HepG2 (cell line): Measurements from ENCODE around the gene CEP164. TPM values are rescaled to one million over a fixed set of nuclear protein-coding genes. Genes with fewer than 3 reads are reported as not detected.

Source experiments
- ATAC-seq: fragments of 200-7000 bp; cut with Tn5 transposase; 3 replicates; pipeline ENCODE4 v1.9.1; 2020; ENCODE audit warnings: mild to moderate bottlenecking, moderate library complexity
- BruUV-seq: library from RNA; stranded (reverse); fragments of 400-500 nt; replicated peaks from 2 replicates; lab custom pipeline; 2021; lab: Mats Ljungman, UMichigan
- CTCF ChIA-PET: fragments of 300-600 bp; formaldehyde crosslinking; extraction: SDS; loops from one replicate; lab custom pipeline; 2021; ENCODE audit warnings: low total read pairs, inconsistent platforms, low intra/inter-chr PET ratio; lab: Yijun Ruan, JAX
- POLR2A ChIA-PET: fragments of 350-600 bp; sonication (Branson Sonifier 250); formaldehyde crosslinking; loops from one replicate; lab custom pipeline; 2020; ENCODE audit warnings: antibody characterized with exemption, inconsistent platforms; lab: Yijun Ruan, JAX
- DNase-seq: peaks from one replicate; pipeline ENCODE4 v3.0.0-alpha.2; 2015; ENCODE audit warnings: low spot score
- FAIRE-seq: peaks from 3 replicates; lab custom pipeline; 2011; peaks lifted over from hg19 to GRCh38; lab: Jason Lieb, UNC
- H2AFZ ChIP-seq: one replicate; pipeline ENCODE4 v1.6.1; 2011; ENCODE audit warnings: low read length, inconsistent platforms
- H3K27ac ChIP-seq: fragments of 300-600 bp; 3 replicates; pipeline ENCODE4 v1.8.0; 2011; ENCODE audit warnings: mixed run types, mild to moderate bottlenecking, mixed read lengths, low read length, inconsistent platforms; ENCODE audit not compliant: insufficient read depth; ENCODE audit errors: extremely low read length
- H3K27me3 ChIP-seq, 2 experiments: fragments of 200-600 bp in 1 of 2; 2 replicates in 1 of 2; 3 replicates in 1 of 2; pipeline versions ENCODE4 v1.6.0 to v1.8.0; 2011; ENCODE audit warnings: low read length in 2 of 2, mild to moderate bottlenecking in 2 of 2, moderate library complexity in 2 of 2, inconsistent platforms in 1 of 2; ENCODE audit not compliant: insufficient read depth in 2 of 2, control insufficient read depth in 1 of 2
- H3K36me3 ChIP-seq, 2 experiments: fragments of 200-600 bp in 1 of 2; replicated peaks in 1 of 2; 2 replicates in 1 of 2; 3 replicates in 1 of 2; pipeline versions ENCODE4 v1.5.1 to v1.8.0; 2011; ENCODE audit warnings: low read length in 2 of 2, inconsistent platforms in 1 of 2; ENCODE audit not compliant: insufficient read depth in 2 of 2, control insufficient read depth in 1 of 2
- H3K4me1 ChIP-seq: 2 replicates; pipeline ENCODE4 v1.5.1; 2012; ENCODE audit warnings: low read length, inconsistent platforms; ENCODE audit not compliant: insufficient read depth
- H3K4me2 ChIP-seq: 2 replicates; pipeline ENCODE4 v1.6.0; 2011; ENCODE audit warnings: low read depth, low read length, inconsistent platforms
- H3K4me3 ChIP-seq, 3 experiments: fragments of 200-600 bp in 1 of 3; sonication (generic), shearing (Covaris generic) in 1 of 3; replicated peaks in 1 of 3; 2 replicates each; pipeline ENCODE4 v1.5.1; 2011 to 2016; ENCODE audit warnings: low read length in 3 of 3, inconsistent platforms in 2 of 3, low read depth in 2 of 3, mild to moderate bottlenecking in 2 of 3, control low read depth in 1 of 3, mixed read lengths in 1 of 3; ENCODE audit not compliant: insufficient read depth in 1 of 3
- H3K79me2 ChIP-seq: one replicate; pipeline ENCODE4 v1.6.1; 2011; ENCODE audit warnings: low read length, inconsistent platforms; ENCODE audit not compliant: insufficient read depth
- H3K9ac ChIP-seq: 2 replicates; pipeline ENCODE4 v1.6.0; 2011; ENCODE audit warnings: mild to moderate bottlenecking, low read depth, low read length, inconsistent platforms; ENCODE audit not compliant: insufficient read depth
- H3K9me3 ChIP-seq: 2 replicates; pipeline ENCODE4 v1.5.1; 2012; ENCODE audit warnings: mild to moderate bottlenecking, low read length
- H4K20me1 ChIP-seq: 2 replicates; pipeline ENCODE4 v1.6.0; 2011; ENCODE audit warnings: inconsistent platforms, mild to moderate bottlenecking, low read length, moderate library complexity; ENCODE audit not compliant: insufficient read depth
- AHR ChIP-seq: IDR thresholded peaks from 2 replicates; pipeline ENCODE4 v1.6.1; 2018; ENCODE audit warnings: missing genetic modification reagents, missing compliant biosample characterization
- BCL6 ChIP-seq: IDR thresholded peaks from 2 replicates; pipeline ENCODE4 v1.6.1; 2016; ENCODE audit warnings: missing genetic modification reagents, missing compliant biosample characterization
- EED ChIP-seq: sonication (generic); formaldehyde crosslinking; IDR thresholded peaks from 2 replicates; pipeline ENCODE4 v1.5.0; 2020; ENCODE audit warnings: mild to moderate bottlenecking, missing genetic modification reagents
- HIC2 ChIP-seq: sonication (generic); formaldehyde crosslinking; IDR thresholded peaks from 2 replicates; pipeline ENCODE4 v1.9.0; 2022; ENCODE audit warnings: low read depth, missing genetic modification reagents
- JUND ChIP-seq: sonication (generic); formaldehyde crosslinking; IDR thresholded peaks from 2 replicates; pipeline ENCODE4 v1.8.0; 2022; ENCODE audit warnings: mild to moderate bottlenecking, missing genetic modification reagents
- KDM1A ChIP-seq: IDR thresholded peaks from 2 replicates; pipeline ENCODE4 v1.6.1; 2016; ENCODE audit warnings: missing compliant biosample characterization
- MIER3 ChIP-seq: IDR thresholded peaks from 2 replicates; pipeline ENCODE4 v1.6.1; 2016; ENCODE audit warnings: missing compliant biosample characterization, borderline replicate concordance
- MLX ChIP-seq: IDR thresholded peaks from 2 replicates; pipeline ENCODE4 v1.6.1; 2016
- NCOR1 ChIP-seq: fragments of 200-600 bp; sonication (generic); IDR thresholded peaks from 2 replicates; pipeline ENCODE4 v1.7.0; 2017; ENCODE audit warnings: antibody characterized with exemption, low read length, borderline replicate concordance
- ZKSCAN5 ChIP-seq: sonication (generic); formaldehyde crosslinking; IDR thresholded peaks from 2 replicates; pipeline ENCODE4 v1.5.1; 2020; ENCODE audit warnings: mild to moderate bottlenecking, missing genetic modification reagents
- ZMYM4 ChIP-seq: sonication (generic); formaldehyde crosslinking; IDR thresholded peaks from 2 replicates; pipeline ENCODE4 v1.8.1; 2023; ENCODE audit warnings: mild to moderate bottlenecking, missing genetic modification reagents
- ZNF451 ChIP-seq: sonication (generic); formaldehyde crosslinking; IDR thresholded peaks from 2 replicates; pipeline ENCODE4 v1.5.0; 2020; ENCODE audit warnings: mild to moderate bottlenecking, missing genetic modification reagents
- ZNF607 ChIP-seq: sonication (generic); formaldehyde crosslinking; IDR thresholded peaks from 2 replicates; pipeline ENCODE4 v1.5.1; 2020; ENCODE audit warnings: missing genetic modification reagents, mild to moderate bottlenecking, borderline replicate concordance
- WGBS: methylation state at CpG from one replicate; pipeline ENCODE4 v1.1.6; 2017; ENCODE audit warnings: low lambda C conversion rate; 5-methylcytosine and 5-hydroxymethylcytosine counted together
- in situ Hi-C: cut with HindIII; loops from 2 replicates; pipeline ENCODE4 v1.10.0; 2017; ENCODE audit warnings: low pct_unique_long_range_greater_than_20kb; ENCODE audit not compliant: extremely low pct_ligation_motif_present
- intact Hi-C: fragments of 100-400 bp; cut with micrococcal nuclease; formaldehyde crosslinking; loops from one replicate; pipeline ENCODE4 v1.10.0; 2022; ENCODE audit not compliant: unreplicated experiment
- polyA plus RNA-seq, 8 experiments: library from polyadenylated mRNA; depleted of rRNA in 3 of 8; stranded (reverse) in 7 of 8; unstranded in 1 of 8; fragments of >200 nt; fragmentation: Illumina TruSeq in 4 of 8; extraction: Trizol in 4 of 8; gene quantifications; 2 replicates each; pipeline versions ENCODE4 v1.2.1 to v1.2.3, GENCODE V29; 2011 to 2016; ENCODE audit warnings: low read depth in 4 of 8, missing spikeins in 1 of 8, mixed read lengths in 1 of 8; ENCODE audit not compliant: insufficient read depth in 1 of 8
- total RNA-seq, 5 experiments: library from RNA; depleted of rRNA; stranded (reverse); fragments of >200 nt; fragmentation: Illumina TruSeq; extraction: Trizol; gene quantifications; 2 replicates each; pipeline ENCODE4 v1.2.3, GENCODE V29; 2016; ENCODE audit warnings: low read depth in 1 of 5

CEP164 gene
- total and polyA plus RNA-seq, 2 of the 13 experiments (the other 11 are each of a cell fraction or from before 2014, with no cell fraction given), result 11.4 to 15.2 TPM

GRCh38 chr11:117408356-117408755 lies 80.7 kb downstream of the CEP164 start:
- no peaks in the 10 kb centered on the region for H3K79me2 ChIP-seq
- in situ Hi-C loops, result no loop called here
- no peak overlapping the region for H3K4me3 ChIP-seq
- FAIRE-seq (no peak), DNase-seq (no peak), ATAC-seq (no peak)
- BruUV-seq, result no TSS peak
- H2AFZ ChIP-seq, result no peak overlapping the region
- intact Hi-C loops, result no loop called here
- ChIA-PET CTCF (no interaction called here), POLR2A (no interaction called here)
- 100% methylated on average over 2 of the region's 3 CpGs for WGBS
- H3K9ac ChIP-seq, result no peak overlapping the region
- H3K9me3 ChIP-seq, result peaks cover 7% of the 10 kb centered on the region
- peaks cover 1 to 4% of the 10 kb centered on the region in 2 experiments; a peak in 3 of 5 replicates for H3K36me3 ChIP-seq
- no peak overlapping the region for H3K4me2 ChIP-seq
- H4K20me1 ChIP-seq, result no peaks in the 10 kb centered on the region
- peaks cover 17% of the 10 kb centered on the region for H3K4me1 ChIP-seq
- H3K27me3 ChIP-seq, result no peaks in the 10 kb centered on the region
- no peak overlapping the region for H3K27ac ChIP-seq
- TF ChIP-seq ZNF607 (CRISPR knock-in tag), result no peak
- no peak for TF ChIP-seq JUND
- no peak for TF ChIP-seq HIC2 (CRISPR knock-in tag)
- TF ChIP-seq ZMYM4 (CRISPR knock-in tag), result no peak
- no peak for TF ChIP-seq KDM1A (CRISPR knock-in tag)
- no peak for TF ChIP-seq ZNF451 (CRISPR knock-in tag)
- no peak for TF ChIP-seq ZKSCAN5 (CRISPR knock-in tag)
- TF ChIP-seq MLX (CRISPR knock-in tag), result no peak
- TF ChIP-seq NCOR1, result no peak
- no peak for TF ChIP-seq MIER3 (CRISPR knock-in tag)
- TF ChIP-seq AHR, result no peak
- no peak for TF ChIP-seq EED (CRISPR knock-in tag)
- TF ChIP-seq BCL6 (CRISPR knock-in tag), result no peak
